SK-N-SH treated with all-trans-retinoic acid at 6 μM for 48 hours (cell line): Measurements from ENCODE around the gene MIAT.

Source experiments
- ATAC-seq: fragments of 200-7000 bp; cut with Tn5 transposase; 3 replicates; pipeline ENCODE4 v1.9.1; 2020; ENCODE audit warnings: mild to moderate bottlenecking, moderate library complexity
- ARNTL ChIP-seq: fragments of 450-650 bp; formaldehyde crosslinking; IDR thresholded peaks from 2 replicates; pipeline ENCODE4 v1.5.0; 2020; ENCODE audit warnings: low read depth, mild to moderate bottlenecking, moderate library complexity, borderline replicate concordance
- BACH2 ChIP-seq: fragments of 250-450 bp; sonication (Bioruptor Pico); IDR thresholded peaks from 2 replicates; pipeline ENCODE4 v1.9.0; 2021; ENCODE audit warnings: mild to moderate bottlenecking, borderline replicate concordance
- CSDC2 ChIP-seq: fragments of 250-450 bp; sonication (Bioruptor Pico); IDR thresholded peaks from 2 replicates; pipeline ENCODE4 v1.5.0; 2020; ENCODE audit warnings: mild to moderate bottlenecking, moderate library complexity
- CSRNP3 ChIP-seq: fragments of 250-450 bp; sonication (Bioruptor Pico); IDR thresholded peaks from 2 replicates; pipeline ENCODE4 v1.5.1; 2021; ENCODE audit warnings: mild to moderate bottlenecking, moderate library complexity
- ESRRG ChIP-seq: fragments of 250-450 bp; sonication (Bioruptor Pico); IDR thresholded peaks from 2 replicates; pipeline ENCODE4 v1.6.1; 2021; ENCODE audit warnings: mild to moderate bottlenecking
- GLIS3 ChIP-seq: fragments of 250-450 bp; sonication (Bioruptor Pico); IDR thresholded peaks from 2 replicates; pipeline ENCODE4 v1.5.0; 2020; ENCODE audit warnings: mild to moderate bottlenecking, moderate library complexity
- ISL1 ChIP-seq: fragments of 250-450 bp; sonication (Bioruptor Pico); IDR thresholded peaks from 2 replicates; pipeline ENCODE4 v2.1.2; 2022; ENCODE audit warnings: mild to moderate bottlenecking, moderate library complexity
- TCF4 ChIP-seq: fragments of 250-450 bp; sonication (Bioruptor Pico); IDR thresholded peaks from 2 replicates; pipeline ENCODE4 v1.8.0; 2021; ENCODE audit warnings: mild to moderate bottlenecking, moderate library complexity, borderline replicate concordance
- TOX ChIP-seq: fragments of 250-450 bp; sonication (Bioruptor Pico); IDR thresholded peaks from 2 replicates; pipeline ENCODE4 v1.8.0; 2021; ENCODE audit warnings: mild to moderate bottlenecking, moderate library complexity, borderline replicate concordance
- TSHZ2 ChIP-seq: fragments of 250-450 bp; sonication (Bioruptor Pico); IDR thresholded peaks from 2 replicates; pipeline ENCODE4 v1.5.0; 2020; ENCODE audit warnings: mild to moderate bottlenecking, moderate library complexity
- ZC3H10 ChIP-seq: fragments of 250-450 bp; sonication (Bioruptor Pico); IDR thresholded peaks from 2 replicates; pipeline ENCODE4 v1.5.1; 2021; ENCODE audit warnings: mild to moderate bottlenecking, moderate library complexity
- ZFP3 ChIP-seq: fragments of 250-450 bp; sonication (Bioruptor Pico); IDR thresholded peaks from 2 replicates; pipeline ENCODE4 v1.5.0; 2020; ENCODE audit warnings: mild to moderate bottlenecking, moderate library complexity
- ZFP30 ChIP-seq: fragments of 450-650 bp; formaldehyde crosslinking; IDR thresholded peaks from 2 replicates; pipeline ENCODE4 v1.5.0; 2022; ENCODE audit warnings: mild to moderate bottlenecking, moderate library complexity
- ZNF70 ChIP-seq: fragments of 450-650 bp; formaldehyde crosslinking; IDR thresholded peaks from 2 replicates; pipeline ENCODE4 v1.5.0; 2020; ENCODE audit warnings: mild to moderate bottlenecking, moderate library complexity
- TF ChIP-seq, protein P1 (sequence below): fragments of 250-450 bp; sonication (Bioruptor Pico); IDR thresholded peaks from 2 replicates; pipeline ENCODE4 v1.8.0; 2021; ENCODE audit warnings: low read depth, mild to moderate bottlenecking, moderate library complexity, borderline replicate concordance
- TF ChIP-seq, protein P2 (sequence below): fragments of 250-450 bp; sonication (Bioruptor Pico); IDR thresholded peaks from 2 replicates; pipeline ENCODE4 v1.5.1; 2020; ENCODE audit warnings: low read depth, mild to moderate bottlenecking, moderate library complexity

MIAT gene

GRCh38 chr22:26632422-26633155 lies 24.8 kb upstream of the MIAT start:
- ATAC-seq, result no peak
- TF ChIP-seq ARNTL (CRISPR knock-in tag) (no peak), ZNF70 (CRISPR knock-in tag) (no peak), CSRNP3 (CRISPR knock-in tag) (no peak), ZC3H10 (CRISPR knock-in tag) (no peak), BACH2 (CRISPR knock-in tag) (no peak), TOX (CRISPR knock-in tag) (no peak), ESRRG (CRISPR knock-in tag) (no peak), ZFP30 (CRISPR knock-in tag) (no peak), TSHZ2 (CRISPR knock-in tag) (no peak)
- TF ChIP-seq, protein P1, sequence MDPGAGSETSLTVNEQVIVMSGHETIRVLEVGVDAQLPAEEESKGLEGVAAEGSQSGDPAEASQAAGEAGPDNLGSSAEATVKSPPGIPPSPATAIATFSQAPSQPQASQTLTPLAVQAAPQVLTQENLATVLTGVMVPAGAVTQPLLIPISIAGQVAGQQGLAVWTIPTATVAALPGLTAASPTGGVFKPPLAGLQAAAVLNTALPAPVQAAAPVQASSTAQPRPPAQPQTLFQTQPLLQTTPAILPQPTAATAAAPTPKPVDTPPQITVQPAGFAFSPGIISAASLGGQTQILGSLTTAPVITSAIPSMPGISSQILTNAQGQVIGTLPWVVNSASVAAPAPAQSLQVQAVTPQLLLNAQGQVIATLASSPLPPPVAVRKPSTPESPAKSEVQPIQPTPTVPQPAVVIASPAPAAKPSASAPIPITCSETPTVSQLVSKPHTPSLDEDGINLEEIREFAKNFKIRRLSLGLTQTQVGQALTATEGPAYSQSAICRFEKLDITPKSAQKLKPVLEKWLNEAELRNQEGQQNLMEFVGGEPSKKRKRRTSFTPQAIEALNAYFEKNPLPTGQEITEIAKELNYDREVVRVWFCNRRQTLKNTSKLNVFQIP, result no peak
- TF ChIP-seq, protein P2, sequence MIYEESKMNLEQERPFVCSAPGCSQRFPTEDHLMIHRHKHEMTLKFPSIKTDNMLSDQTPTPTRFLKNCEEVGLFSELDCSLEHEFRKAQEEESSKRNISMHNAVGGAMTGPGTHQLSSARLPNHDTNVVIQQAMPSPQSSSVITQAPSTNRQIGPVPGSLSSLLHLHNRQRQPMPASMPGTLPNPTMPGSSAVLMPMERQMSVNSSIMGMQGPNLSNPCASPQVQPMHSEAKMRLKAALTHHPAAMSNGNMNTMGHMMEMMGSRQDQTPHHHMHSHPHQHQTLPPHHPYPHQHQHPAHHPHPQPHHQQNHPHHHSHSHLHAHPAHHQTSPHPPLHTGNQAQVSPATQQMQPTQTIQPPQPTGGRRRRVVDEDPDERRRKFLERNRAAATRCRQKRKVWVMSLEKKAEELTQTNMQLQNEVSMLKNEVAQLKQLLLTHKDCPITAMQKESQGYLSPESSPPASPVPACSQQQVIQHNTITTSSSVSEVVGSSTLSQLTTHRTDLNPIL (CRISPR knock-in tag), result no peak
- TF ChIP-seq, all 23 proteins: peak for 0

GRCh38 chr22:26634189-26634588 lies 23.2 kb upstream of the MIAT start:
- ATAC-seq, result no peak
- TF ChIP-seq TSHZ2 (CRISPR knock-in tag), result no peak
- no peak for TF ChIP-seq TCF4 (CRISPR knock-in tag)
- TF ChIP-seq GLIS3 (CRISPR knock-in tag), result no peak

DNA sequence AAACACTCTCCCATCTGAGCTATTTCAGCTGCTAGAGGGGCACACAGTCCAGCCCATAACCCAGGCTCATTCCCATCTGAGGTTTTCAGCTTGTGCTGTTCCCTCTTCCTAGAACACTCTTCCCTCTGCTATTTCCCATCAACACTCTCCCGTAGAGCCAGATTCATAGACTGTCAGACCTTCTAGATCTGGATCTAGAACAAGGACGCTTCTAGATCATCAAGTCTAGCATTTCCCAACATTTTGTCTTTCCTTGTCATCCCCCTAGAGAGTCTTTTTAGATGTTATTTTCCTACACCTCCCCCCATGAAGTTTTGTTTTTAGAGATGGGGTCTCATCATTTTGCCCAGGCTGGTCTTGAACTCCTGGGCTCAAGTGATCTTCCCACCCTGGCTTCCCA lies 22.3 kb upstream of the MIAT start:
- no peak for ATAC-seq
- TF ChIP-seq ARNTL (CRISPR knock-in tag), result no peak
- TF ChIP-seq CSDC2 (CRISPR knock-in tag), result no peak
- no peak for TF ChIP-seq ISL1 (CRISPR knock-in tag)
- no peak for TF ChIP-seq ZC3H10 (CRISPR knock-in tag)
- TF ChIP-seq TSHZ2 (CRISPR knock-in tag), result no peak
- TF ChIP-seq BACH2 (CRISPR knock-in tag), result no peak
- TF ChIP-seq TCF4 (CRISPR knock-in tag), result no peak
- no peak for TF ChIP-seq ZFP3 (CRISPR knock-in tag)
